Bronchial epithelial cell (primary cell): ENCODE measurements around the gene SORBS1. TPM values are rescaled to one million over a fixed set of nuclear protein-coding genes. Genes with fewer than 3 reads are reported as not detected.
A peak's percentile ranks its signal among the peaks of the same experiment; 100 is the strongest.

ENCODE experiments used
- DNase-seq: peaks from one replicate; pipeline ENCODE4 v3.0.0-alpha.2; 2010; ENCODE audit warnings: low read depth
- FAIRE-seq: peaks from 2 replicates; lab custom pipeline; 2011; peaks lifted over from hg19 to GRCh38; lab: Jason Lieb, UNC
- H3K27me3 ChIP-seq: 2 replicates; pipeline ENCODE4 v1.5.1; 2011; ENCODE audit warnings: low read length; ENCODE audit not compliant: control insufficient read depth, insufficient read depth
- H3K36me3 ChIP-seq: 2 replicates; pipeline ENCODE4 v1.5.1; 2011; ENCODE audit warnings: low read length; ENCODE audit not compliant: control insufficient read depth, insufficient read depth
- H3K4me3 ChIP-seq: 2 replicates; pipeline ENCODE4 v1.5.1; 2011; ENCODE audit warnings: mild to moderate bottlenecking, low read depth, low read length, control low read depth
- CTCF ChIP-seq: IDR thresholded peaks from 2 replicates; pipeline ENCODE4 v1.5.1; 2011; ENCODE audit warnings: mild to moderate bottlenecking, moderate library complexity, low read length, control low read depth, inconsistent platforms; ENCODE audit not compliant: insufficient read depth, severe bottlenecking
- total RNA-seq: library from RNA; depleted of rRNA; stranded (reverse); fragments of >200 nt; gene quantifications from 2 replicates; pipeline ENCODE4 v1.2.1, GENCODE V29; 2014

Gene SORBS1
- total RNA-seq, 1 donor from 2014 or later, result under 0.01 TPM

- no peak for DNase-seq
- FAIRE-seq, result no peak
- Histone ChIP-seq H3K27me3 (no peaks in the 10 kb centered on the region), H3K36me3 (no peaks in the 10 kb centered on the region), H3K4me3 (no peak overlapping the region)
- no peak for TF ChIP-seq CTCF
Observed at GRCh38 chr10:95440038-95440725, 121.0 kb downstream of the SORBS1 start.

- Histone ChIP-seq H3K36me3 (no peaks in the 10 kb centered on the region), H3K4me3 (no peak overlapping the region), H3K27me3 (no peaks in the 10 kb centered on the region)
- DNase-seq, result no peak
- FAIRE-seq, result no peak
- no peak for TF ChIP-seq CTCF
Observed at GRCh38 chr10:95438781-95439180, 122.4 kb downstream of the SORBS1 start.

- Histone ChIP-seq H3K36me3 (no peaks in the 10 kb centered on the region), H3K27me3 (no peaks in the 10 kb centered on the region), H3K4me3 (no peak overlapping the region)
- FAIRE-seq, result no peak
- DNase-seq, result no peak
- no peak for TF ChIP-seq CTCF
Observed at GRCh38 chr10:95437669-95438068, 123.5 kb downstream of the SORBS1 start.

- no peaks in the 10 kb centered on the region for H3K27me3 ChIP-seq
- DNase-seq (no peak), FAIRE-seq (peak; percentile 75)
- H3K36me3 ChIP-seq, result no peaks in the 10 kb centered on the region
- no peak for TF ChIP-seq CTCF
- no peak overlapping the region for H3K4me3 ChIP-seq
Observed at GRCh38 chr10:95435548-95436279, 125.5 kb downstream of the SORBS1 start.

GRCh38 chr10:95434583-95434982, 126.6 kb downstream of the SORBS1 start:
- no peak for TF ChIP-seq CTCF
- Histone ChIP-seq H3K27me3 (no peaks in the 10 kb centered on the region), H3K4me3 (no peak overlapping the region), H3K36me3 (no peaks in the 10 kb centered on the region)
- no peak for FAIRE-seq
- DNase-seq, result no peak

GRCh38 chr10:95431900-95432342, 129.2 kb downstream of the SORBS1 start:
- Histone ChIP-seq H3K36me3 (no peaks in the 10 kb centered on the region), H3K4me3 (no peak overlapping the region), H3K27me3 (no peaks in the 10 kb centered on the region)
- no peak for TF ChIP-seq CTCF
- DNase-seq (no peak), FAIRE-seq (no peak)
